NCI-H187 (cell line): ENCODE data around the gene SZT2.
"Not testable (repeated sequence)": the region's sequence is repeated elsewhere in the genome, so short reads cannot be mapped to it uniquely, and the experiment has no call there.

Experiments used
- DNase-seq, 2 experiments: peaks; one replicate each; lab custom pipeline; 2025; lab: John Stamatoyannopoulos, UW

Gene SZT2

DNA sequence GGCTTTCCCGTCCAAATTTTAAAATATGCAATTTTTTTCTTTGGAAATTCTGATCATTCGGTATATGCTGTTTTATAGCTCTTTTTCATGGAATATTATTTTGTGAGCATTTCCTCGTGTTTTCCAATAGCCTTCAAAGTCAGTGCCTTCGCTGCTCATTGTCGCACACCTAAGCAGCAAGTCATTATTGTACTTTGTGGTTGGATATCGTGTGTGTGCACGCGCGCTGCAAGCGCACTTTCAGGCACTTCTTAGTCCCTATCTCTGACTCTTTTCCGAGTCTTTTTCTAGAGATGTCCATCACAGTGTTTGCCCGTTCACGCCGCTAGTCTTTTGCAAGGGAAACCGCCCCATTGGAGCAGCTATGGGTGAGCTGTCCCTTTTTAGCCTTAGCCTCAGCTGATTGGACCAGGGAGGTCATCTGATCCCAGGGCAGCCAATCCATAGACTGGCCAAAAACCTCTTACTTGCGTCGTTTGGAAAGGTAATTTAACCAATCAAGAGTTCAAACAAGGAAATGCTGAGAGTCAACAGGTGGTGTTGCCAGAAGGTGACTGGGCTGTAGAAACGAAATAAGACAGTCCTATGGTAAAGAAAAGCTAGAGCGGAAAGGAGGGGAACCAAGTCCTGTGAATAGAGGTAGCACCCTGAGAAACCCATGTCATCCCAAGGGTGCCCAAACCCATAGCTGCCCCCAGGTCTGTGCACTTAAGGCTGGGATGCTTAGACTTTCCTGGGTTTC lies 64.7 kb downstream of the SZT2 start:
- DNase-seq, result peak; percentile 63 to 68

DNA sequence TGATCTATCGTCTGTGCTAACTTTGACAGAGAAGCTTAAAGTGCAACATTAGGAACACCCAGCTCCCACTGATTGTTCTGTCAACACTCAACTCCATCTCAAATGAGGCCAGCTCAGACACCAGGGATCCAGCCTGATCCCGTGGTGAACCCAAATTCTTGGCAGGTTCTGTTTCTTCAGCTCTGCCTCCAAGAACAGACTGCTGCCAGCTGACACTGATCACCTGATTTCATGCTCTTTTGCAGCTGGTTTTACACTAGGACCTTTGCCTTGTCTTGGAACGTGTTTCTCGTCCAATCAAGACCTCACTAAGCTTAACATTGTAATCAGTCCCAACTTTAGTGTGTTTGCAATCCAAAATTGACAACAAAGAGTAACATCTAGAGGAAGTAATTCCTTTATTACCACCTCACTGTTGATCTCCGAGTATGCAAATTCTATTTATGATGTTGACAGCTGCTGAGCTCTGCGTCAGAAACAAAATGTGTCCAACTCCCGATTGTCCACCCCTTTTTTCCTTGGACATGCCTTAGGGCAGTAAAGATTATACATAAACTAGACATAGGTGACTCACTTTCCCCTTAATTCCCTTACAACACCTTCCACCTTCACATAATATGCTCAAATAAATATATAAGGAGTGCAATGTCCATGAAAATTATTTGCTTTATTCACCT lies 65.7 kb downstream of the SZT2 start:
- DNase-seq, result no peak

GRCh38 chr1:43458379-43458778 lies 68.7 kb downstream of the SZT2 start:
- not testable (repeated sequence) for DNase-seq

DNA sequence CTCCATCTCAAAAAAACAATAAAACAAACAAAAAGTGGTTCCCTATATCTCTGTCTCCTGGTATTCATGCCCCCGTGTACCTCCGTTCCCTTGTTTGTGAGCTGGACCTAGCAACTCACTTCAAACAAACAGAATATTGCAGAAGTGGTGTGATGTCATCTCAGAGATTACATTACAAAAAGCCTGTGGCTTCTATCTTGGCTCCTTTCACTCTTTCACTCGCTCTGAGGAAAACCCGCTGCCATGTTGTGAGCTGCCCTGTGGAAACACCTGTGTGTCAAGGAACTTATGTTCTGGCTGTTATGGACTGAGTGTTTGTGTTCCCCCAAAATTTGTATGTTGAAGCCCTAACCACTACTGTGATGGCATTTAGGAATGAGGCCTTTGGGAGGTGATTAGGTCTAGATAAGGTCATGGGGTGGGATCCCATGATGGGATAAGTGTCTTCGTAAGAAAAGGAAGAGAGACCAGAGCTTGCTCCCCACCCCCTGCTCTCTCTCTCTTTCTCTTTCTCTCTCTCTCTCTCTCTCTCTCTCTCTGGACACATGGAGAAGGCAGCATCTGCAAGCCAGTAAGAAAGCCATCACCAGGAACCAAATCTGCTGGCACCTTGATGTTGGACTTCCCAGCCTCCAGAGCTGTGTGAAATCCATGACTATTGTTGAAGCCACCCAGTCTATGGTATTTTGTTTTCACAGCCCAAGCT lies 71.4 kb downstream of the SZT2 start:
- DNase-seq, result no peak

DNA sequence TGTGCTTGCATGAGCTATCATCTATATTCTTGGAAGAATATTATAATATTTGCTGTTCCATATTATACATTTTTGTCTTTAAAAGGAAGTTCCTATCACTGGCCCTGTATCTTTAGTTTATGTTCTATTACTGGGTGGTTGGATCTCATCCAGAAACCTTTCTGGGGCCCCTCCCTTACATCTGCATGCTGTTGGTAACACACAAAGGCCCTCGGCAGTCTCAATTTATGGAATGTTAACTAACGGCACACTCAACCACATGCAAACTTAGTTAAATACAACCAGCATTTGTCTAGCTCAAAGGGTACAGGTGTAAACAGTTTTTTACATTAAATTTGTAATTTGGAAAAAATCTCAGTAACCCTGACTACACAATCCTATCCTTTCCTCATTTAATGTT lies 73.8 kb downstream of the SZT2 start:
- no peak for DNase-seq

DNA sequence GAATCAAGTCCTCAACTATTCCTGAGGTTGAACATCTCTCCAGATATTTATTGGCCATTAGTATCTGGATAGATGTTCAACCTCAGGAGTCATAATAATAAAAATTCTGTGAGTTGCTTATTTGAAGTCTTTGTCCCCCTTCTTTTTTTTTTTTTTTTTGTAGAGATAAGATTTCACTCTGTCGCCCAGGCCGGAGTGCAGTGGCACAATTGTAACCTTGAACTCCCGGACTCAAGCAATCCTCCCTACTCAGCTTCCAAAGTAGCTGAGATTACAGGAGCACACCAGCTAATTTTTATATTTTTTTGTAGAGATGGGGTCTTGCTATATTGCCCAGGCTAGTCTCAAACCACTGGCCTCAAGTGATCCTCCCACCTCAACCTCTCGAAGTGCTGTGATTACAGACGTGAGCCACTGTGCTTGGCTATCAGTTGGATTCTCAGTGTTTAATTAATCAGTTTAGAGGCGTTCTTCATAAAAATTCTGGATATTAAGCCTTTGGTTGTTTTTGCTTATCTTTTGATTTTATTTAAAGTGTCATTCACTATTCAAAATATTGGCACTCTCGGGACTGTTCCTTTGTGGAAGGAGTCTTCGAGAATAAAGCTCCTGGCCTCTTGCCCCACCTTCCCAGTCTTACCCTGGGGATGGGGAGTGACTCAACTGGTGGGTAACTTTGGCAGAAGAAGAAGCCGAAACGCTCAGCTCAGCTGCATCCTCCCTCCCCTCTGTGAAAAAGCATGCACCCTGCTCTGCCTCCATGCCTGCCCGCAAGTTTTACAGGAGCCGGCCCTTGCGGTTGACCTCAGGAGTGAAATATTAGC lies 75.2 kb downstream of the SZT2 start:
- DNase-seq, result no peak

DNA sequence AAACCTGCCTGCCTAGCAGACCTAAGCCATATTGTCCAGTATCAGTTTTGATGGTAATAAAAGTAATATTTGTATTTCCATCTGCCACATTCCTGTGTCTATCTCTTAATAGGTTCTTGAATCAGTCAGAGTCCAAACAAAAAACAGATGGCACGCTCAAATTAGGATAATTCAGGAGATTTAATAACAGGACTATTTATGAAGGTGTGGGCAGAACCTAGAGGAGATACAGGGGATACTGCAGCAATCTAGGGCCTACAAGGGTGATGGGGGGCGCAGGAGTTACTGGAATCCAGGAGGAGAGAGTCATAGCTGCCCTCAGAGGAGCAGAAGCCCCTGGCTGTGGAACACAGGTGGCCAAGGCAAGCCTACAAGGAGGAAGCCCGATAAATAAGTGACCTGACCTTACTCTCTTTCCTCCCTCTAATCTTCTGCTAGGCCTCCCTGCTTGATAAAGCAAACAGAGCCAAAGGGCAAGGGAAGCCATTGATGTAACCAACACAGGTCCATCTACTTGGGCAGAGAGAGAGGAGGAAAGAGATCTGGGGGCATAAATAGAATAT lies 75.9 kb downstream of the SZT2 start:
- DNase-seq, result no peak

GRCh38 chr1:43466403-43466802 lies 76.7 kb downstream of the SZT2 start:
- DNase-seq, result no peak

GRCh38 chr1:43468414-43468813 lies 78.7 kb downstream of the SZT2 start:
- no peak for DNase-seq

DNA sequence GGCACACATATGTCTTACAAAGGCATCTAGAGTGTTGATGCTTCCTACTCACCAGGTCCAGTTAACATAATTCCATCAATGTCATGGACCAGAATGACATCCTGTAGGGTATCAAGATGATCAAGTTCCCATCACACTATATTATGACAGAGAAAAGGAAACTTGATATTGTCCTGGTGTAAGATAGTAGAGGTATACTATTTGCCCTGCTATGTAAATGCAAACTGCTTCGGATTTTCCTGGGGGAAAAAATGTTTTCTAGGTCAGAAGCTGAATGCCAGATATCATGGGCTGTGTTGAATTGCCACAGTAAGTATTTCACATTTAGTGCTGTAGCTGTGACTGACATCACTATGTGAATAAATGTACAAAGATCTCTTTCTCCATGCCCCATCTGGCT lies 80.2 kb downstream of the SZT2 start:
- DNase-seq, result no peak

DNA sequence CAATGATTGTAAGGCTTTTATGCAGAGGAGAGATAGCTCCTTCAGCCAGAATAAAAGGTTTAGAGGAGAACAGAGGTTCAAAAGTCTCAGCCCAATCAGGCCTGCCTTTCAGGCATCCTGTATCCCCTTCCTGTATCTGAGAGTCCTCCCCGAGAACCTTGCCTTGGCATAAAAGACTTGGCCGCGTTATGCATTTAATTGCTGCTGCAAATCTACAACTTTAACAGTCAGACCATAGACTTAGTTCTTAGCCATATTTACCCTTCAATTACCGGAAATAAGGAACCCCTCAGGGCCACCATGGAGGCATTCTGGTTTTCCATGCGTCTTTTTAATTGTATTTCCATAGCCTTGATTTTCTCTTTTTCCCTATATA lies 82.4 kb downstream of the SZT2 start:
- DNase-seq, result no peak

- not testable (repeated sequence) for DNase-seq
Observed at GRCh38 chr1:43472463-43473151, 82.9 kb downstream of the SZT2 start.

GRCh38 chr1:43473463-43473862 lies 83.8 kb downstream of the SZT2 start:
- DNase-seq, result no peak

DNA sequence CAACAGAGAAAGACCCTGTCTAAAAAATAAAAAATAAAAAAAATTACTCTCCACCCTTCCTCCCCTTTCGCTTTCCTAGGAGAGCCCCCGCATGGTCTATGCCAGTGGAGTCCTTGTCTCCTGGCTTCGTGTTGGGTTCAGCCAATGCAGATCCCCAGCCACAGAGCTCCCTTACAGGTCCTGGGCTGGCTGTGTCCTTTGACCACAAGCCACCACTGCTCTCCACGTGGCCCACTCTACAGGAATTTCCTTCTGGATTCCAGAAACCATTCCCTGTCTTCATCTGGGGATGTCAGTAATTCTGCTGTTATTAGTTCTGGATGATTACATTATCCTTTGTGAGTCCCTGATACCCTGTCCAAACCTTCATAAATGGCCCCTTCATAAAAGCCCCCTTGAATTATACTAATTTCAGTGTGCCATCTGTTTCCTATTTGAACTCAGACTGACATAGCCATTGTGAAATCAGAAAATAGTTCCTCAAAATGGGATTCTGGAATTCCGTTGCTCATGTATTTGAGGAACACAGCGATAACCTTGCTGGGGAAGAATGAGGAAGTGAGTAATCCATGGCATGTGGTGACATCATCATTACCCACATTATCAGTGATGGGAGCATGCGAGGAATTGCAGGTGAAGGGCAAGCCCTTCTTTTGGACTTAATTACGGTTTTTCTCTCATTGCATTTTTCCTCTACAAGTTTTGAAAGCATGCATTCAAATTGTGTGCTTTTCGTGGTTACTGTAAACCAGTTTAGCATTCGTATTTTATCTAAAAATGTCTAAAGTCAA lies 86.1 kb downstream of the SZT2 start:
- DNase-seq, result not testable (repeated sequence)

DNA sequence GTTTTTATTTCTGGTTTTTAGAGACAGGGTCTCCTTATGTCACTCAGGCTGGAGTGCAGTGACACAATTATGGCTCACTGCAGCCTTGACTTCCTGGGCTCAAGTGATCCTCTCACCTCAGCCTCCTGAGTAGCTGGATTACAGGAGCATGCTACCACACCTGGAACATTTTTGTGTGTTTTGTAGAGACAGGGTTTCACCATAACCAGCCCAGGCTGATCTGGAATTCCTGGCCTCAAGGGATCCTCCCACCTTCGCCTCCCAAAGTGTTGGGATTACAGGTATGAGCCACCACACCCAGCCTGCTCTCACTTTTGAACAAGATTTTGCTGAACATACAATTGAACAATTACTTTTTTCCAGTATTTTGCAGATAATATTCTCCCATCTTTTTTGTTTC lies 88.0 kb downstream of the SZT2 start:
- DNase-seq, result no peak

DNA sequence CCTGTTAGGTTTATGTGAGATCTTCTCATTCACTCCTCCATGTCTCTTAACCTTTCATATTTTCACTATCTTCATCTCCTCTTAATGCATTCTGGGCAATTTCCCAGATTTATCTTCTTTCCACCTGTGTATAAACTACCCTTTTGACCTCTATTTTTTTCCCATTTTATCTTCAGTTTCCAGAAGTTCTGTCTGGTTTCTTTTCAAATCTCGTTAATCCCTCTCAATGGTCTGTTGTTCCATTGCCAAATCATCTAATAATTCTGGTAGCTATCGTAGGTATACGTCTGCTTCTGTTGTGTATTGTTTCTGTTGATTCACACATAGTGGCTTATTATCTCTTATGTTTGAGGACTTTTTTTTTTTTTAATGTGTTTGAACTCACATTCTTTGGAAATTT lies 89.7 kb downstream of the SZT2 start:
- DNase-seq, result no peak

DNA sequence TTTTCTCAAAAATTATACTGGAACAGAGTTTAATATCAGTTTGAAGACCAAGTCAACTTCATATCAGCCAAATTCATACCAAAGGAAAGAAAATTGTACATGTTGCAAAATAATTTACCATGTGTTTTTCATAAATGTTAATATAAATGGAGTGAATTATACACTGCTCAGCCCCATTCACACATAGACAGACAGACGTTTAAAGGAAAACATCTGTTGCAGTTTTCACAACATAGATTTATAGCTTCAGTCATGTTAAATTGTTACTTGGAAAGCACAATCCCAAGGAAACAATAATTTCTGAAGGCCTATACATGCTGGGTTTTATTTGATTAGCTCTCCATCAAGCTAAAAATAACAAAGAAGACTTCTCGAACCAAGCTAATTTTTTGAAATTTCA lies 91.8 kb downstream of the SZT2 start:
- no peak for DNase-seq

- DNase-seq, result no peak
Observed at GRCh38 chr1:43482215-43482614, 92.5 kb downstream of the SZT2 start.

DNA sequence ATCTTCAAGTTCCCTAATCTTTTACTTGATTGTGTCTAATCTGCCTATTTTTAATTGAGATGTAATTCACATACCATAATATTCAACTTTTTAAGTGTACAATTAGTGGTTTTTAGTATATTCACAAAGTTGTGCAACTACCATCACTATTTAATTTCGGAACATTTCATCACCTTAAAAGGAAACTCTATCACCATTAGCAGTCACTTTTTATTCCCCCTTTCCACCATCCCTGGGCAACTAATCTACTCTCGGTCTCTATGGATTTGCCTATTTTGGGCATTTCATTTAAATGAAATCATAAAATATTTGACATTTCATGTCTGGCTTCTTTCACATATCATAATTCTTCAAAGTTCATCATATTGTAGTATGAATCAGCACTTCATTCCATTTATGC lies 94.7 kb downstream of the SZT2 start:
- no peak for DNase-seq

DNA sequence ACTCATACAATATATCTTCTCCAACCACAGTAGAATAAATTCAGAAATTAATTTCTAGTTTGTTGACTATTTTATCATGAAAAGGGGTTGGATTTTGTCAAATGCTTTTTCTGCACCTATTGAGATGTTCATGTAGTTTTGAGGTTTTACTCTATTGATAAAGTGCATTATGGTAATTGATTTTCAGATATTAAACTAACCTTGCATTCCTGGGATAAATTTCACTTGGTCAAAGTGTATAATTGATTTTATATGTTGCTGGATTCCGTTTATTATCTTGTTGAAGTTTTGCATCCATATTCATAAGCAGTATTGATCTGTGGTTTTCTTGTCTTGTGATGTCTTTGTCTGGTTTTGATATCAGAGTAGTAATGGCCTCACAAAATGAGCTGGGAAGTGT lies 98.5 kb downstream of the SZT2 start:
- DNase-seq, result no peak

- no peak for DNase-seq
Observed at GRCh38 chr1:43491061-43491460, 101.4 kb downstream of the SZT2 start.
